HFFc6 (cell line): Measurements from ENCODE around the gene SMYD3. TPM values are rescaled to one million over a fixed set of nuclear protein-coding genes. Genes with fewer than 3 reads are reported as not detected.

Source experiments
- DNase-seq: peaks from one replicate; pipeline ENCODE4 v3.0.0-alpha.2; 2018
- H3K27ac Mint-ChIP-seq: 2 replicates; pipeline ENCODE4 v1.8.0; 2020; ENCODE audit warnings: mild to moderate bottlenecking, mixed read lengths
- H3K27me3 Mint-ChIP-seq: 2 replicates; pipeline ENCODE4 v1.8.0; 2021; ENCODE audit warnings: mild to moderate bottlenecking, moderate library complexity, mixed read lengths; ENCODE audit not compliant: insufficient read depth
- H3K36me3 Mint-ChIP-seq: 2 replicates; pipeline ENCODE4 v1.8.0; 2021; ENCODE audit warnings: low read depth, mixed read lengths
- H3K4me1 Mint-ChIP-seq: 2 replicates; pipeline ENCODE4 v1.8.0; 2020; ENCODE audit warnings: low read depth, mixed read lengths
- H3K4me3 Mint-ChIP-seq: 2 replicates; pipeline ENCODE4 v1.8.0; 2020; ENCODE audit warnings: mild to moderate bottlenecking, moderate library complexity, mixed read lengths
- H3K9me3 Mint-ChIP-seq: 2 replicates; pipeline ENCODE4 v1.8.0; 2020; ENCODE audit warnings: mild to moderate bottlenecking, mixed read lengths
- CTCF ChIP-seq: fragments of 200-600 bp; sonication (generic); IDR thresholded peaks from 2 replicates; pipeline ENCODE4 v1.5.0; 2021; ENCODE audit warnings: antibody characterized with exemption, mild to moderate bottlenecking
- total RNA-seq, 6 experiments: library from RNA; stranded (reverse); fragmentation: NEBNext Ultra II Directional; extraction: Animal tissue kit (Norgen Biotek cat#: 25700); gene quantifications; 2 replicates in 1 of 6; 3 replicates in 5 of 6; pipeline ENCODE4 v1.2.3, GENCODE V29; 2021

The SMYD3 gene
- total RNA-seq, 6 experiments from 2014 or later: 28.4 to 37.9 (median 31.2) TPM

DNA sequence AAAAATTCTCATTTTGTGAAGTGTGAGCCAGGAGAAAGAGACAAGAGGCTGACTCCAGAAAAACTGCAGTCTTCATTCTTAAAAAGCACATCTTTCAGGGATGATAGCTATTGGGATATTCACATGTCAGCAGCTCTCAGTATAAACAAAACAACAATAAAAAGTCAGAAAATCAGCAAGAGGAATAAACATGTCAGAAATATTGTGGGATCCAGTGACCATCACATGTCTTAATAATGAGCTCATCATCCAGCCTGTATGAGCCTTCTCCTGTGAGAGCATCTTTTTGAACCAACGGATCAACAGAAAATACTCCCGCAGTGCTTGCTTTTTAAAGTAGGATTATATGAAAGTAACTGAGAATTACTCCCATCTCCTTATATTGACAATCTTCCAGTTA lies 241.6 kb downstream of the SMYD3 start:
- DNase-seq: peak; percentile 17
- Mint-ChIP-seq H3K27ac (no peak overlapping the region), H3K4me3 (no peak overlapping the region), H3K36me3 (no peaks in the 10 kb centered on the region), H3K9me3 (no peaks in the 10 kb centered on the region), H3K27me3 (no peaks in the 10 kb centered on the region; the same call in 1 of the 2 replicates), H3K4me1 (peaks cover 20% of the 10 kb centered on the region)
- TF ChIP-seq CTCF: no peak

- Mint-ChIP-seq H3K9me3 (0 out of 2 replicates have a peak, but pooled peaks cover 4% of the 10 kb centered on the region), H3K4me1 (peaks cover 20% of the 10 kb centered on the region), H3K27ac (no peak overlapping the region), H3K27me3 (peaks cover 1% of the 10 kb centered on the region; the same call in 1 of the 2 replicates), H3K36me3 (peaks cover 12% of the 10 kb centered on the region), H3K4me3 (no peak overlapping the region)
- TF ChIP-seq CTCF: no peak
- DNase-seq: no peak
Measured at GRCh38 chr1:246262281-246262680, 244.8 kb downstream of the SMYD3 start.

DNA sequence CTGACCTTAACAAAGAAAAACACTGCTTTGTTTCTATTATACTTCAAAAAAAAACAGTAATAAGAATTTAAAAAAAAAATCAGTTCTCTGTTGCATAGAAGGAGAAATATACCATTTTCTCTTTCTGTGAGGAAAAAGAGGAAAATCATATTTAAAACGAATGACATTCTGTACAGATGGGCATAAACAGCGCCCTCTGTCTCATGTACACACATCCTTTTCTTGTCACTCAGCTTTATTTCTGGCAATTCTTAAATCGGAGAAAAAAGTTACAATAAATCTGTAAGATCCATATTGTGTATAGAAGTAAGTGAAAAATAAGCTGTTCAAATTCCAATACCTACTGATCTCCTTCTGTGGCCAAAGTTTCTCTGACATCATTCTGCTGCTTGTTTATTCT lies 245.4 kb downstream of the SMYD3 start:
- Mint-ChIP-seq H3K9me3 (0 out of 2 replicates have a peak, but pooled peaks cover 4% of the 10 kb centered on the region), H3K27ac (no peak overlapping the region), H3K27me3 (peaks cover 2% of the 10 kb centered on the region; the same call in 1 of the 2 replicates), H3K36me3 (peaks cover 12% of the 10 kb centered on the region), H3K4me1 (peaks cover 20% of the 10 kb centered on the region), H3K4me3 (no peak overlapping the region)
- peak; percentile 72 for TF ChIP-seq CTCF
- no peak for DNase-seq

GRCh38 chr1:246258250-246258649 lies 248.8 kb downstream of the SMYD3 start:
- H3K9me3 Mint-ChIP-seq: 0 out of 2 replicates have a peak, but pooled peaks cover 4% of the 10 kb centered on the region

DNA sequence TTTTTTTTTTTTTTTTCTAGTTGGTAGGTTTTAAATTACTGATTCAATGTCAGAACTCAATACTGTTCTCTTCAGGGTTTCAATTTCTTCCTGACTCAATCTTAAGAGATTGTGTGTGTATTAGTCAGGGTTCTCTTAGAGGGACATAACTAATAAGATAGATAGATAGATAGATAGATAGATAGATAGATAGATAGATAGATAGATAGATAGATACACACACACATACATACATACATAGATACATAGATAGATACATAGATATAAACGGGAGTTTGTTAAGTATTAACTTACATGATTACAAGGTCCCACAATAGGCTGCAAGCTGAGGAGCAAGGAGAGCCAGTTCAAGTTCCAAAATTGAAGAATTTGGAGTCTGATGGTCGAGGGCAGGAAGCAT lies 251.3 kb downstream of the SMYD3 start:
- DNase-seq: no peak

More at GRCh38 chr1:246258250-246258649, 248.8 kb downstream of the SMYD3 start:
- Mint-ChIP-seq H3K4me1 (peaks cover 10% of the 10 kb centered on the region), H3K27ac (no peak overlapping the region), H3K4me3 (no peak overlapping the region), H3K36me3 (peaks cover 12% of the 10 kb centered on the region), H3K27me3 (peaks cover 2% of the 10 kb centered on the region; the same call in 1 of the 2 replicates)
- TF ChIP-seq CTCF: no peak
- no peak for DNase-seq

More for the DNA sequence above, 251.3 kb downstream of the SMYD3 start:
- Mint-ChIP-seq H3K27me3 (peaks cover 2% of the 10 kb centered on the region; the same call in 1 of the 2 replicates), H3K4me3 (no peak overlapping the region), H3K9me3 (0 out of 2 replicates have a peak, but pooled peaks cover 4% of the 10 kb centered on the region), H3K4me1 (no peaks in the 10 kb centered on the region), H3K27ac (no peak overlapping the region), H3K36me3 (peaks cover 12% of the 10 kb centered on the region)
- no peak for TF ChIP-seq CTCF
